ENCODE measurements around the gene DENND1A.

GRCh38 chr9:123640792-123641222 is 289.1 kb downstream of the DENND1A start:
- no peak for TF ChIP-seq ONECUT2 (CRISPR knock-in tag; IDR thresholded peaks at IDR 0.05)
- no peak for TF ChIP-seq NFYB (CRISPR knock-in tag; IDR thresholded peaks at IDR 0.05)
- no peak for TF ChIP-seq ZNF138 (CRISPR knock-in tag; IDR thresholded peaks at IDR 0.05; ENCODE audit: low read depth)
- TF ChIP-seq PAF1 (CRISPR knock-in tag; IDR thresholded peaks at IDR 0.05) = no peak
